GM10266 (cell line): ENCODE results near the gene SLC44A4.
A peak's percentile ranks its signal among the peaks of the same experiment; 100 is the strongest.

Source experiments
- DNase-seq: peaks from one replicate; pipeline ENCODE4 v3.0.0; 2012; ENCODE audit errors: extremely low spot score
- TF ChIP-seq, protein P1 (sequence below): IDR thresholded peaks from 2 replicates; pipeline ENCODE4 v1.5.1; 2012; ENCODE audit warnings: mild to moderate bottlenecking, low read depth; ENCODE audit not compliant: control insufficient read depth, insufficient read depth; ENCODE audit errors: missing control alignments

Gene SLC44A4

DNA sequence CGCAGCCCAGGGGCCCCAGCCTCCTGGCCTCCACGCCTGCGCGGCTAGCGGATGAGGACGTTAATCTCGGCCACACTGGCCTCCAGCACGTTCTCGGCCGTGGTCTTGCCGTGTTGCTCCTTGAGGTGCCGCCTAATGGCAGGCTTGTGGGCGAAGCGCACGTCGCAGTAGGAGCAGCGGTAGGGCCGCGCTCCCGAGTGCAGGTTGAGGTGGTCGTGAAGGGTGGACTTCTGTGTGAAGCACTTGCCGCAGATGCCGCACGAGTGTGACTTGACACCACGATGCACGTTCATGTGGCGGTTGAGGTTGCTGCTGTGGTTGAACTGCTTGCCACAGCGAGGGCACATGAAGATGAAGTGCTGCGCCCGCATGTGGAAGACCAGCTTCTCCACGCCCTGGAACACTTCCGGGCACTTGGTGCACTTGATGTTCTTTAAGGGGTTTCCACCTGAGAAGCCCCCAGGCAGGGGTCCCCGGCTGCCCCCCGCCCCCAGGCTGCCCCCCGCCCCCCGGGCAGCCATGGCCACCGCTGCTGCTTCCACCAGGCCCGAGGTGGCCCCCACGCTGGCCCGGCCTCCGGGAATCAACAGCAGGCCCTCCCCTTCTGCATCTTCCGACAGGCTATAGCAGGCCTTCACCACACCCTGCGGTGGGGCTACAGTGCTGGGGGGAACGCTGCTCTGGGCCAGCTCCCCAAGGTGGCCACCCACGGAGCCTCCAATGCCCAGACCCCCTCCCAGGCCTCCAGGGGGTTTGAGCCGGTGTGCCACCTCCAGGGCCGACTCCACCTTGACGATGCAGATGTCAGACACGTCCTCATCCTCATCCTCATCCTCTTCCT lies 21.3 kb upstream of the SLC44A4 start:
- no peak for DNase-seq
- TF ChIP-seq, protein P1, sequence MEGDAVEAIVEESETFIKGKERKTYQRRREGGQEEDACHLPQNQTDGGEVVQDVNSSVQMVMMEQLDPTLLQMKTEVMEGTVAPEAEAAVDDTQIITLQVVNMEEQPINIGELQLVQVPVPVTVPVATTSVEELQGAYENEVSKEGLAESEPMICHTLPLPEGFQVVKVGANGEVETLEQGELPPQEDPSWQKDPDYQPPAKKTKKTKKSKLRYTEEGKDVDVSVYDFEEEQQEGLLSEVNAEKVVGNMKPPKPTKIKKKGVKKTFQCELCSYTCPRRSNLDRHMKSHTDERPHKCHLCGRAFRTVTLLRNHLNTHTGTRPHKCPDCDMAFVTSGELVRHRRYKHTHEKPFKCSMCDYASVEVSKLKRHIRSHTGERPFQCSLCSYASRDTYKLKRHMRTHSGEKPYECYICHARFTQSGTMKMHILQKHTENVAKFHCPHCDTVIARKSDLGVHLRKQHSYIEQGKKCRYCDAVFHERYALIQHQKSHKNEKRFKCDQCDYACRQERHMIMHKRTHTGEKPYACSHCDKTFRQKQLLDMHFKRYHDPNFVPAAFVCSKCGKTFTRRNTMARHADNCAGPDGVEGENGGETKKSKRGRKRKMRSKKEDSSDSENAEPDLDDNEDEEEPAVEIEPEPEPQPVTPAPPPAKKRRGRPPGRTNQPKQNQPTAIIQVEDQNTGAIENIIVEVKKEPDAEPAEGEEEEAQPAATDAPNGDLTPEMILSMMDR: no peak

DNA sequence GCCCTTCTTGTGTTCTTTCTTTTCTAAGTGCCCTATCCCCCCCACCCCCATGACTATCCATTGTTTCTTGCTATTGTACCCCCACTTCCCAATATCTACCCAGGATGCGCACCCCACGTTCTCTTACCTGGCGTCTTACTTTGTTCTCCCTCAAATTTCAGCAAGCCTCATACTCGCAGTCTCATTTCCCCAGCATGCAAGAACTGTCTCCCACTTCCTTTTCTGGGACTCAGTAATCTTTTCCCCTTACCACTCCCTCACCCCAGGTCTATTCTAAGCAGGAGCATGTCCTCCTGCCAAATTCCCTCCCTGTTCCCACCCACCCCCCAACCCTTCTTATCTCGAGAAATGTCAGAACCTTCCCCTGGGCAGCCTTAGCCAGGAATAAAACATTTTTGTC lies 20.4 kb upstream of the SLC44A4 start:
- TF ChIP-seq, protein P1: no peak
- no peak for DNase-seq

DNA sequence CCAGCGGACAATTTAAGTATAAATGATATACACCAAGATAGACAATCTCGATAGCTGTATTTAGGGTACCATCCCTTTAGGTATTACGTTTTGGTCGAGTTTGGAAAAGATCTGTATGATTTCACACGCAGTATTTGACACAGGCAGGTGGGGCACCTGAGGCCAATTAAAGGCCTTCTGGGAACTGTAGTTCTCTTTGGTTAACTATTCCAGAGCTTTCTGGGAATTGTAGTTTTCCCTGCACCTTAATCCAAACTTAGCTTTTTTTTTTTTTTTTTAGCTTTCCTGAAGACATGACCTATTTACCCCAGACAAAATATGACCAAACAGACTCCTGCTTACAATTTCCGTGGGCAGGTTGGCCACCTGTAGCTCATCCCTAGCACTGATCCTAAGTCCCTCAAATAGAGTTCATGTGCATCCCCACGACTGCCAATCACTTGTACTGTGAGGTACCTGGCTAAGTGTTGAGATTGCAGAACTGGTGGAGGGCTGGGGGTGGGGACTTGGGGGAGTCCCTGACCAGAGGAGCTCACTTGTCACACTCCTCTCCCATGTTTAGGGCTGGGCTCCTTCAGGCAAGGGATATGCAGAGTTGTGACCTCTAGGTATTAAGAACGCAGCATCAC lies 19.7 kb upstream of the SLC44A4 start:
- TF ChIP-seq, protein P1: no peak
- peak; percentile 66 for DNase-seq

DNA sequence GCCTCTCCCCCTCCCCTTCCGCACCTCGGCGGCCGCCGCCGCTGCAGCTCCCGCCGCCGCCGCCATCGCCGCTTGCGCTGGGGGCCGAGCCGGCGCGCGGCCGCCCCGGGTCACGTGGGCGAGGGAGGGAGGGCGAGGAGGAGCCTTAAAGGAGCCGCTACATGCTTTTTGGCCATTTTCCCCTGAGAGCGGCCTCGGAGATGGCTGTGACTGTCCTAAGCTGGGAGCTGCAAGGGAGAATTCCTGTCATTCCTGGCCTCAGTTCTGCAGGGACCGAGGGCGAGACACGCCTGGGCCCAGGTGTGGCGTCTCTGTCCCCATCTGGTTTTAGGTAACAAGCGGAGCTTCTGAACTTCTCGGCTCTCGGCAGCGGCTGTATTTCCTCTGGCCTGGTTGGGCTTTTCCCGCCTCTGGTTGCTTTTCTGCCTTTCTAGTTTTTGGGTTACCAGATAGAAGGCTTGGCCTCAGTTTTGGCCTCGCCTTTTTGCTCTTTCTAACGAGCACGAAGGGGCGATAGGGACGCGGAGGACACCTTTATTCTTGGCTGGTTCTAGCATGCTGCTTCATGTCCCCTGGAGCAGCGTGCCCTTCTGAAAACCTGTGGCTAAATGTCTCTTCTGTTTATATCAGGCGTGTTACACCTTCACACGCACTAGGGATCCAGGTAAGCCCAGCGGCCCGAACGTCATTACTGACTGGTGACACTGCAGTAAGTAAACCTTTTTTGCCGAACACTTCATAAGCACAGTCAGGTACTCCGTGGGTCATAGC lies 19.0 kb upstream of the SLC44A4 start, which contains the start of gene EHMT2:
Gene EHMT2 (minus strand): TSS at position 87 of the 771 bp plus-strand sequence. CDS start 21 bp downstream, at position 66.
- DNase-seq: peak; percentile 95
- TF ChIP-seq, protein P1: no peak

DNA sequence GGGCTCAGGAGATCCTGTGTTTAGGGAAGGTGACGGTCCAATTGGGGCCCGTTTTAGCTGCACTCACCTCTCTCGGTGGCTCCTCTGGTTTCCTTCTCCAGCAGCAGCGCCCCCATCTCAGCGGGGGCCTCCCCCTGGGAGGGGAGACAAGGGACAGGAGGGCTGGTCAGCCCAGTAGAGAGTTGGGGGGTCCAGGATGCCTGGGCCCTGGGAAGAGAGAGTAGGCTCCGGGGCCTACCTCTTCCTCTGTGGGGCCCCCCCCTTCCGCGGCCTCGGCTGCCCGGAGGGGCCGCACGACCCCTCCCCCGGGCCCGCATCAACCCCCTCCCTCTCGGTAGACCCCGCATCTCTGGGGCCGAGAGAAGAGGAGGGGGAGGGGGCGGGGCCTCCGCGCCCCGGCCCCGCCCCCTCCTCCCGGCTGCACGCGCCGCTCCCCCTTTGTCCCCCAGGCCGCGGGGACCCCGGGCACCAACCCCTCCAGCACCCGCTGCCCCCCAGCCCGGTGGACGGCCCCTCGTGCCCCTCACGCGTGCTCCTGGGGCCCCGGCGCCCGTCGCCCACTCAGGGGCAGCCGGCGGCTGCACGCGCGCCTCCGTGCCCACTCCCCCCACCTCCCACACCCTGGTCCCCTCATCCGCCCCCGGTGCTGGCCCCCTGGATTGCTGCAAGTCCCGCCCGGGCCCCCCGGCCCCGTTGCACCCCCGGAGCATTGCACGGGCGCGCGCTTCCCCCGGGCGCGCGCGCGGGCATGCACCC lies 18.2 kb upstream of the SLC44A4 start:
- no peak for DNase-seq
- TF ChIP-seq, protein P1: no peak

DNA sequence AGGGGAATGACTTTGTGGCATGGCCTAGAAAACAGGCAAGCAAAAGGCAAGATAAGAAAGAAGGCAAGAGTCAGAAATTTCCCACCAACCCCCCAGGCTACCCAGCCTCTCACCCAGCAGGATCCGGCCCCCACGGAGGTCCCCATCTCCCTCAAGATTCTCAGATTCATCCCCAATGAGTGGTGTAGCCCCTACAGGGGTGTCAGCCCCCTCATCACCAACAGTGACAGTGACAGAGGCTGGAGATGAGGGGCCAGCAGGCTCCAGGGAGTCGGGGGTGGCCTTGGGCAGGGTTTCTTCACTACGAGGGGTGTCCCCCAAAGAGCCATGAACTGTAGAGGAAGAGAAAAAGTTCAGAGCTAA lies 17.7 kb upstream of the SLC44A4 start:
- TF ChIP-seq, protein P1: no peak

More for the DNA sequence above, 17.7 kb upstream of the SLC44A4 start:
- no peak for DNase-seq
